ENCODE data around the gene PDE4D.
"Not testable (repeated sequence)": the region's sequence is repeated elsewhere in the genome, so short reads cannot be mapped to it uniquely, and the experiment has no call there.

The PDE4D gene

GRCh38 chr5:59393585-59394420 is 499.7 kb downstream of the PDE4D start:
- DNase-seq: no peak

DNA sequence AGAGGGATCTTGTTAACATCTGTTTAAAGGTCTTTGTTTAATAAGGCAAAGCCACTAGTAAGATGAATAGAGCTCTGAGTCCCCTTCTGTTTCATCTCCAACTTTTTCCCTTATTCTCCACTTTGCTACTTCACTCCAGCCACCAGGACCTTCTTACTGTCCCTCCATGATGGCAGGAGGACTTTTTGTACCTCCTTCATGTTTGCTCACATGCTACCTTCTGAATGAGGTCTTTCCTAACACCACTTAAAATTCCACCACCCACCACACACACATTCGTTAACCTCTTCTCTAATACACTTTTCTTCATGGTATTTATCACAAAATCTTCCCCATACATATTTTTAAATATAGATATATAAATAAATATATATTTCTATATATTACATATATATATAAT is 501.9 kb downstream of the PDE4D start:
- DNase-seq: no peak

GRCh38 chr5:59390989-59391388 is 502.5 kb downstream of the PDE4D start:
- no peak for DNase-seq

- no peak for DNase-seq
Observed at GRCh38 chr5:59390074-59390659, 503.4 kb downstream of the PDE4D start.

GRCh38 chr5:59387127-59387526 is 506.4 kb downstream of the PDE4D start:
- no peak for DNase-seq

GRCh38 chr5:59385700-59386099 is 507.8 kb downstream of the PDE4D start:
- no peak for DNase-seq

DNA sequence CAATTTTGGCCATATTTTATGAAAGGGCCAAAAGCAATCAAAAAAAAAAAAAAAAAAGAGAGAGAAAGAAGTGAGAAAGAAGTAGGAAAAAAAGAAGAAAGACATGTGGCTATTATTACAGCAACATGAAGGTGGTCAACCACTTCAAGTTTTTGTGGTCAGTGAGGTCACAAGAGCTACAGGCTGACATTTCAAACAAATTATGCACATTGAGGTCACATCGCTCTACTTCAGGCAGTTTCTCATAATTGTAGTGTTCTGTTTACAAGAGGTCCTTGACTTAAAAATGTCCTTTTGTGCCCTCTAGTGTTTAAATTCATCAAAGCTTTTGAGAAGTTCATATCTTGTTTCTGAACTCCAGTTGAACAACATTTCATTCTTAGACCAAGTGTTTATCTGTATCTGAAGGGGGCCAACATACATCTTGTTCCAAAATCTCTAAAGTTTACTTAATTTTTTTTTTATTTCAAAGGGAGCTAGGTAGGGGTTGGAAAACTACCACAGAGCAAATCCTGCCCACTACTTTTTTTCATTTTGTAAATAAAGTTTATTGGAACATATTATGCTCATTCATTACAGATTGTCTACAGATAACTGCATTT is 513.1 kb downstream of the PDE4D start:
- no peak for DNase-seq

DNA sequence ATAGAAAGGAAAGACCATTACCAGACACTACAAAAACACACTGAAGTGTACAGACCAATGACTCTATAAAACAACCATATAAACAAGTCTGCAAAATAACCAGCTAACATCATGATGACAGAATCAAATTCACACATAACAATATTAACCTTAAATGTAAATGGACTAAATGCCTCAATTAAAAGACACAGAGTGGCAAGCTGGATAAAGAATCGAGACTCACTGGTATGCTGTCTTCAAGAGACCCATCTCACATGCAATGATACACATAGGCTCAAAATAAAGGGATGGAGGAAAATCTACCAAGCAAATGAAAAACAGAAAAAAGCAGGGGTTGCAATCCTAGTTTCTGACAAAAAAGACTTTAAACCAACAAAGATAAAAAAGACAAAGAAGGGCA is 519.5 kb downstream of the PDE4D start:
- not testable (repeated sequence) for DNase-seq

GRCh38 chr5:59371525-59372127 is 521.9 kb downstream of the PDE4D start:
- no peak for DNase-seq

- no peak for DNase-seq
Observed at GRCh38 chr5:59368951-59369350, 524.6 kb downstream of the PDE4D start.

DNA sequence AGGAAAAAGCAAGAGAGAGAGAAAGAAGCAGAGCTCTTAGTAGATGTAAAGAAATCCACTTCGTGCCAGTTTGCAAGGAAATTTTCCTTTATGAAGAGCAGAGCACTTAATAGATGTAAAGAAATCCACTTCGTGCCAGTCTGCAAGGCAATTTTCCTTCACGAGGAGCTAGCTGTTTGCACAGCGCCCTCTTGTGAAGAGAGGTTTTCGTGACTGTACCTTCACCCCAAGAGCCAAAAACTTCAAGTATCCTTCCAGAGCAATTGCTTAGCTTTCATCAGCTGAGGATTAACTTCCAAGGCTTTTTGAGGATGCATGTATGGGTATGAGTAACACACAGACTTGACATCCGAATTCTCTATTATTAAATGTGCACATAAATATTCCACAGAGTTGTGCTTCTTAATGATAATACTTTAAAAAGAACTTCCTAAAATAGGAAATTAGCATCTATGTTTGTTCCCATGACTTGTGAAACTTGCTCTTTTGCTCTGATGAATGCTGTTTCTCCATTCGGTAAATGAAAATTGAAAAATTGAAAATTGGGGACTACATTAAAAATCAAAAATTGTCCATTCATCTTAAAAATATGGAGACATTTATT is 525.6 kb downstream of the PDE4D start:
- DNase-seq: peak; percentile 30

GRCh38 chr5:59366784-59367183 is 526.7 kb downstream of the PDE4D start:
- no peak for DNase-seq

GRCh38 chr5:59362438-59362837 is 531.1 kb downstream of the PDE4D start:
- no peak for DNase-seq

DNA sequence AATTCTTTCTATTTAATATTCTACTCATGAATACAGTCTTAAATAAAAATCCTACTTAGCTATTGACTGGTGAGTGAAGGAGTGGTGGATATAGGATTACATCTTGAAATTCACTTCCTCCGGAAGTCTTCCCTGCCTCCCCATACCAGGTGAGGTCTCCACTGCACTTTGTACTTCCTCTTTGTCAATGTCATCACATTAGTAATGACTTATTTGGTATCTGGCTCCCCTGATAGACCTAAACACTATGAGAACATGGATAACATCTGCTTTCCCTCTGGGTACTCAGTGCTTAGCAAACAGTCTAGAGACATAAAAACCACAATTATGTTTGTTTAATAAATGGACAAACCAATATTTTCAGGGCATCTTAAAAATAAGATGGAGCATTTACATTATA is 532.1 kb downstream of the PDE4D start:
- no peak for DNase-seq

DNA sequence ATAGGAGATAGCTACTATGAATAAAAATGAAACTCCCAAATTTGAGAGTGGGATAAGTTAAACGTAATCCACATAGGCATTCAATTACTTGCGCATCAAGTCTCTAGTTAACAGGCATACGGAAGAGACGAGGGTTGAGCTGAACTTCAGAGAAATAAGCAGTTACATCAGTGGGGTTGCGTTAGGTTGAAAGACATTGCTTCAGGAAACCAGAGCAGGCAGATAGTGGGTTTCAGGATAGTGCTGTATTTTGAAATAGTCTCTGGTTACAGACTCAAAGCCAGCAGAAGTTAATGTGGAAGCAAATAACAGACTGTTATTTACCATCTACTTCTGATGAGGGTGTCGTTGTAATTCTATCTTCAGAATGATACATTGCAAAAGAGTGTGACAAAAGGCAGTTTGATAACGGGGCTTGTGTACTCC is 533.4 kb downstream of the PDE4D start:
- no peak for DNase-seq

- no peak for DNase-seq
Observed at GRCh38 chr5:59358005-59358861, 535.3 kb downstream of the PDE4D start.

DNA sequence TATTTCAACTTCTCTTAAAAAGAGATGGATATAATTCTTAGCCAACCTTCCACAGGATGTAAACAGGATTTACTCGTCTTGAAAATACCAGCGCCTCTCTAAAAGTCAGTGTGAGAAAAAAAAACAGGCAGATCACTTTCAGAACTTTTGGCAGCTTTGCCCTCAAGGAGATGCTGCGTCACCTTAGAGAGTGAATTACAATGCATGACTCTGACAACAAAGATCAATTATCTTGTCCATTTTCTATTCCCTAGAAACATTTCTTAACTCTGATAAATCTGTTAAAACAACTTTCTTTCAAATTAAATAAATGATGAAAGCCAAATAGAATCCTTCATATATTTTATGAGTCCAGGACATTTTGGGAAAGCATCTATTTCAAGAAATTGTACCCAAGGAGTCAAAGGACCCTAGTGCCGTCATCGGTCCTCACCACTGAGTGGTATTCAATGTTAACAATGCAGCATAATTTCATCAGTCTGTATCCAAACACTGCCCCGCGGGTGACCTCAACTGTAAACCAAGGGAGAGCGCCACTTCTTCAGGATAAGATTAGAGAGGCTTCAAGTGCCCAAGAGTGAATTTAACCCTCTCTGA is 536.0 kb downstream of the PDE4D start:
- DNase-seq: no peak

GRCh38 chr5:59356813-59357380 is 536.6 kb downstream of the PDE4D start:
- no peak for DNase-seq

GRCh38 chr5:59354811-59355210 is 538.7 kb downstream of the PDE4D start:
- DNase-seq: no peak

- DNase-seq: no peak
Observed at GRCh38 chr5:59354274-59354673, 539.3 kb downstream of the PDE4D start.

DNA sequence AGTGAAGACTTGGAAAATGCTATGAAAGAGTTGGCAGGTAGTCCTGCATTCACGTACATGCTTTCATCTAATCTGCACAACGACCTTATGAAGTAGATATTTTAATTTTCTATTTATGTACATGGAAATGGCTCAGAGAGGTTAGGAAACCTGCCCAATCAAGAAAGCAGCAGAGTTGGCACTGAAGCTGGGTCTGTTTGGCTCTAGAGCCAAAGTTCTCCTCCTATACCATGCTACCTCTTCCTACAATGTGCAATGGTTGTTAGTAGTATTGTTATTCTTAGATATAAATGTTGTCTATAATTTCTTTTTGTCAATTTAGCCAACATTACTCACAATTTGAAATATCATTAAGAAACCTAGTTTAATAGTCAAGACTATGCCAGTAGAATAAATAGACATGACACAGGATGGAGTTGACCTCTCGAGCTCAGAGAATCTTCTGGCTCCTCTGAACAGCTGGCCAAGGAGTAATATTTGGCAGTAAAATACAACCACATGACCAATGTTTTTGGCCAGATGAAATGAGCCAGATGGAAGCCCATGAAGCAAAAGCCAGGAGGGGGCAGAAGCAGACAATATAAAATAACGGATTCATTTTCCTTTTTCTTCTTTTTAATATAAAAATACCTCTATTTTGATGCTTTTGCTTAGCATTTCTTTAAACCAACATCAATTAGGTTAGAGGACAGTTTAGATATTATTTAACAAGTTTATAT is 542.3 kb downstream of the PDE4D start:
- DNase-seq: no peak

Measured in activated CD4-positive, alpha-beta T cell treated with anti-CD3 and anti-CD28 coated beads, Interleukin-2, amount 50 U/mL, for 1 hour (primary cell).